HG03469 (cell line): Measurements from ENCODE around the gene RPS28.
"Not testable (repeated sequence)": the region's sequence is repeated elsewhere in the genome, so short reads cannot be mapped to it uniquely, and the experiment has no call there.

Experiments
- ATAC-seq: cut with Tn5 transposase; IDR thresholded peaks from one replicate; pipeline ENCODE4 v1.9.1; 2021; ENCODE audit warnings: mild to moderate bottlenecking, moderate library complexity, moderate number of reproducible peaks; ENCODE audit not compliant: unreplicated experiment

Gene RPS28

GRCh38 chr19:8321067-8321985, at the start of gene RPS28, which contains the start of gene NDUFA7:
Gene RPS28, plus strand, starts transcription at chr19:8321496. Its CDS starts 35 bp downstream, at chr19:8321531.
Gene NDUFA7, minus strand, starts transcription at chr19:8321375. Its CDS starts 17 bp downstream, at chr19:8321358.
- ATAC-seq, result peak; percentile 72

- ATAC-seq, result not testable (repeated sequence)
Observed at GRCh38 chr19:8276508-8276907, 44.8 kb upstream of the RPS28 start.

DNA sequence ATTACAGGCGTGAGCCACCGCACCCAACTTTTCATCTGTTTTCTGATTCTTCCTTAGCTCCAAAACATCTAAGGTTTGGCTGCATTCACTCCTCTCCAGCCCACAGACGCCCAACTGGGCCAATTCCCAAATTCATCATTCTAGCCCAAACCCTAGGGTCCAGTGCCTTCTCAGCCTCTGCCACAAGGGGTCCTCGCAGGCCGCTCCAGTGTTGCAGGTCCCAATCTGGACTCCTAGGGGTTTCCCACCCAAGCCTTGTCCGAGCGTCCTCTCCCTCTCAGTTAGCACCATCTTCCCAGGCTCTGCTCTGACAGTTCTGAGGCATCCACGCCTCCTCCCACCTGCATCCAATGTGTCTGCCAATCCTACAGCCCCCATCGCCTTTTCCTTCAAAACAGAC, 30.0 kb upstream of the RPS28 start:
- not testable (repeated sequence) for ATAC-seq

DNA sequence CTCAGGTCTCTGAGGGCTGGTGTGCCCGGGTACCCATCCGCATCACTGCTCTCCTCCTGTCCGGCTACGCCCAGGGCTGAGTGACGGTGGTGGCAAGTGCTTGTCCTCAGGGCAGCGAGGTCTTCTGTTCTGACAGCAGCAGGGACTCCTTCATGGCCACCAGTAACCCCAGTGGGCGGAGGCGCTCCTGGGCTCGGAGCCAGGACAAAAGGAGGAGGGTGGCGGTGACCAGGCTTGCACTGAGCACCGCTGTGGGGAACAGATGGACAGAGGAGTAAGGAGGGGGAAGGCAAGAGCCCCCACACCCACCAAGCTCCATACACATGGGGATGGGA, 19.0 kb upstream of the RPS28 start:
- ATAC-seq, result no peak

DNA sequence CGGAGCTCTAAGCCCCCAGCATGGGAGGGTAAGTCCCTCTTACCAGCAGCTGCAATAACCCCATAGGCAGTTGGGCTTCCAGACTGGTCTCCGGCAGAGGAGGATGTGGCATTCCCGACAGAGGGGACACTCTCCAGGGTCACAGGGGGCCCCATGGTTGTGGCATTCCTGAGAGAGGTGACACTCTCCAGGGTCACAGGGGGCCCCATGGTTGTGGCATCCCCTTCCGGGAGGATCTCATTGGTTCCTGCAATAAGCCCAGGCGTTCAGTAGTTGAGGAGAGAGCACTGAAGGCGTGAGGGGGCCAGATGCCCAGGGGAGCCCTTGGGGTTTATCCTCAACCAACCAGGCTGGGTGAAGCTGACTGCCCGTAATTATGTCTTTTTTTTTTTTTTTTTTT, 18.6 kb upstream of the RPS28 start:
- no peak for ATAC-seq

GRCh38 chr19:8304841-8305621, 16.3 kb upstream of the RPS28 start:
- no peak for ATAC-seq

GRCh38 chr19:8305798-8306197, 15.5 kb upstream of the RPS28 start:
- no peak for ATAC-seq

GRCh38 chr19:8306235-8307054, 14.9 kb upstream of the RPS28 start:
- no peak for ATAC-seq

DNA sequence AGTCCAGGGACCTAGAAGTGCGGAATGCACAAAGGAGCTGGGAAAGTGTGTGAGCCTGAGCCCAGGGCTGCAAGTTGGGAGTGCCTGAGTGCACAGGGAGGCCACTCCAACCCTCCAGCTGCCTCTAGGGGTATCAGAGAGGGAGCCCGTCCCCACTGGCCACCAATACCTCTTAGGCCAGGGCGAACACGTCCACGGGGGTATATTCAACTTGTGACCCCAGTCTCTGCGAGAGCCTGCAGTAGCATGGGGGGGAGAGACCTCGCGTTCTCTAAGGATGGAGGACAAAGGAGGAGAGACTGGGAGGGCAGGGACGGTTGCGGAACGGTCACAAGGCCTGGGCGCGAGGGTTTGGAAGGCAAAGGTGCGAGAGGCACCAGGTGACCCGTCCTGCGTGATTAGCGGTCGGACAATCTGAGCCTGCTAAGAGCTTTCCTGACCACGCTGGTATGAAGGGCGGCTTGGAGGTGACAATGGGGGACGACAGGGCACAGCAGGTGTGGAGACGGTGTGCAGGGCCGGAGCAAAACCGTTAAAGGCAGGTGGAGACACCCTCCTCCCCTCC, 13.8 kb upstream of the RPS28 start:
- ATAC-seq, result no peak

- peak; percentile 56 for ATAC-seq
Observed at GRCh38 chr19:8307965-8308866, 13.1 kb upstream of the RPS28 start, which contains the start of gene CD320. Gene CD320, minus strand, starts transcription at chr19:8308358. Its CDS starts 68 bp downstream, at chr19:8308290.

GRCh38 chr19:8308891-8309291, 12.4 kb upstream of the RPS28 start:
- ATAC-seq, result no peak

- no peak for ATAC-seq
Observed at GRCh38 chr19:8310342-8311055, 10.8 kb upstream of the RPS28 start.

DNA sequence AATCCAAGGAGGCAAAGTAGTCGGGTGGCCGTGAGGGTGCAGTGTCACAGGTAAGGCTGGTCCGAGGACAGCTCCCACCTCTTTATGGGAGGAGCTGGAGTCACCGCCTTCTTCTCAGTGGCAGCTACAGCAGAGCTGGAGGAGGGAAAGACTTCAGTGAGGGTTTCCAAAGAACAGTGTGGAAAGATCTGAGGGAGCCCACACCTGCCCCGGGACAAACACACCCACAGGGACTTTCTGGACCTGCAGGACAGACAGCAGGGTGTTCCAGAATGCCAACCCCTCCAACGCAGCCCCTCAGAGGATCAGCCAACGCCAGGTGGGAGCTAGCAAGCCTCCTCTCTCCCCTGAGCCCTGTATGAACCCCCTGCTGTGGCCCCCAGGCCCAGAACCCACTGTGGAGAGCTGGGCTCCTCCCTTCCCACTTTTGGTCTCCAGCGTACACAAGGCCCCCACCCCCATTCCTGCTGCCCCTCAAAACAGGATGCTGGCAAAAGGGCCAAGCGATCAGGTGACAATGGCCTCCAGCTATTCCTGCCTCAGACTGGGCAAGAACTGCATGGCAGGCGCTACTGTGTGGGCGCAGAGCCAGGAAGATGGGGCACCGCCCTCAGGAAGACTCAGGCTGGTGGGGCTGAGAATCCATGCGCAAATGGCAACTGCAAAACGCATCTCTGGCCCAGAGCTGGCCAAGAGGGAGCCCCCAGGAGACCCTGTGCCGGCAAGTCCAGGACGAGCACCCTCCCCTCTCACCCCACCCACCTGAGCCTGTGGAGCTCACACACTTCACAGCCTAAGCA, 9.6 kb upstream of the RPS28 start:
- ATAC-seq, result no peak

DNA sequence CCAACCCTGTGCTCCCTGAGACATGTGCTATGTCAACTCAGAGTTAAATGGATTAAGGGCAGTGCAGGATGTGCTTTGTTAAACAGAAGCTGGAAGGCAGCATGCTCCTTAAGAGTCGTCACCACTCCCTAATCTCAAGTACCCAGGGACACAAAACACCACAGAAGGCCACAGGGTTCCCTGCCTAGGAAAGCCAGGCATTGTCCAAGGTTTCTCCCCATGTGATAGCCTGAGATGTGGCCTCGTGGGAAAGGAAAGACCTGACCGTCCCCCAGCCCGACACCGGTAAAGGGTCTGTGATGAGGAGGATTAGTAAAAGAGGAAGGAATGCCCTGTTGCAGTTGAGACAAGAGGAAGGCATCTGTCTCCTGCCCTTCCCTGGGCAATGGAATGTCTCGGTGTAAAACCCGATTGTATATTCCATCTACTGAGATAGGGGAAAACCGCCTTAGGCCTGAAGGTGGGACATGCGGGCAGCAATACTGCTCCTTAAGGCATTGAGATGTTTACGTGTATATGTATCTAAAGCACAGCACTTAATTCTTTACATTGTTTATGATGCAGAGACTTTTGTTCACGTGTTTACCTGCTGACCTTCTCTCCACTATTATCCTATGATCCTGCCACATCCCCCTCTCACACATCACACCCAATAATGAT, 6.2 kb upstream of the RPS28 start:
- ATAC-seq, result not testable (repeated sequence)

DNA sequence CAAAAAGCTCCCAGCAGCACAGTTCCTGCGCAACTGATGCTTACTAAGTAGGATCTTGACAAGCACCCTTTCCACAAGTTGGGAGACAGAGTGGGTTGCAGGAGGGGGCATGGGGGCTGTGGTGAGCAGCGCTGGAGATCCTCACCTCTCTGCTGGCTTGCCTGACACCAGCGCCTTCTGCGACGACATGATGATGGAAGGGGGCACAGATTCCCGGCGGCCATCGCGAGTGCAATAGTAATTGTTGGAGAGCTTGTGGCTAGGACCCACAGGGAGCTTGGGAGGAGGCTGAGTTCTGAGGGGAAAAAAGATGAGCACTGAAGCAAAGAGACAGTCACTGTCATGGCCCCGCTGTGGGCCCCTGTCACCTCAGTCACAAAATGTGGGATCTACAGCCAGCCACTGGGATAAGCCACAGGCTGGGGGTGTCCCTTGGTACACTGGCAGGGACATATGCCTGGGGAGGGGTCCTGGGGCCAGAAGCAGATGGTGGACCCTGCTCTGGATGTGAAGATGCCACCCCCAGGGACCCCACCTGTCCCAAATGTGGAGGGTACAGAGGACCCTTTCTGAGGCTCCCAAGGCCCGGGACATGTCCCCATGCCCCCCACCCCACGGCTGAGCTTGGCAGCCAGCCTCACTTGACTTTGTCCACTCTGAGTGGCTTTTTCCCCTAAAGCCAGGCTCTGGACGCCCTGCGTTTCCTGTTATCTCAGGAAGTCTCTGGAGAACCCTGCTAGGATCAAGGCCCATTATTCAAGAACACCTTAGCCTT, 4.8 kb upstream of the RPS28 start:
- no peak for ATAC-seq

DNA sequence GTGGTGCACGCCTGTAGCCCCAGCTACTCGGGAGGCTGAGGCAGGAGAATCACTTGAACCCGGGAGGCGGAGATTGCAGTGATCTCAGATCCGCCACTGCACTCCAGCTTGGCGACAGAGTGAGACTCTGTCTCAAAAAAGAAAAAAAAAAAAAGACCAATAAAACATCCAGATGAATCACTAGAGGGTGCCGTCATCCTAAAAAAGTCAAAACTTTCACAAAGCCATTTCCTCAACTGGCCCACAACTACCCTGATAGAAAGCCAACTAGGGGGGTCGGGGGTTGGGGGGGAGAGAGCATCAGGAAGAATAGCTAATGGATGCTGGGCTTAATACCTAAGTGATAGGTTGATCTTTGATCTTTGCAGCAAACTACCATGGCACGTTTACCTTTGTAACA, 2.5 kb upstream of the RPS28 start:
- ATAC-seq, result not testable (repeated sequence)
